Glutamatergic neuron (in vitro differentiated cells): ENCODE measurements around the gene IL18BP. TPM values are rescaled to one million over a fixed set of nuclear protein-coding genes. Genes with fewer than 3 reads are reported as not detected.

Experiments
- DNase-seq: peaks from one replicate; pipeline ENCODE4 v3.0.0; 2022
- H3K27ac Mint-ChIP-seq: one replicate; pipeline ENCODE4 v1.8.0; 2020; ENCODE audit warnings: mild to moderate bottlenecking, mixed read lengths, inconsistent platforms; ENCODE audit not compliant: unreplicated experiment
- H3K27me3 Mint-ChIP-seq: one replicate; pipeline ENCODE4 v1.8.0; 2020; ENCODE audit warnings: mild to moderate bottlenecking, moderate library complexity, mixed read lengths, inconsistent platforms; ENCODE audit not compliant: unreplicated experiment
- H3K36me3 Mint-ChIP-seq: one replicate; pipeline ENCODE4 v1.8.0; 2020; ENCODE audit warnings: mild to moderate bottlenecking, mixed read lengths, inconsistent platforms; ENCODE audit not compliant: unreplicated experiment
- H3K4me1 Mint-ChIP-seq: one replicate; pipeline ENCODE4 v1.8.0; 2020; ENCODE audit warnings: mild to moderate bottlenecking, low read depth, mixed read lengths, inconsistent platforms; ENCODE audit not compliant: unreplicated experiment
- H3K4me3 Mint-ChIP-seq: one replicate; pipeline ENCODE4 v1.8.0; 2020; ENCODE audit warnings: mild to moderate bottlenecking, mixed read lengths, inconsistent platforms; ENCODE audit not compliant: unreplicated experiment
- H3K9me3 Mint-ChIP-seq: one replicate; pipeline ENCODE4 v1.8.0; 2020; ENCODE audit warnings: mild to moderate bottlenecking, moderate library complexity, mixed read lengths, inconsistent platforms; ENCODE audit not compliant: unreplicated experiment
- total RNA-seq: library from RNA; stranded (reverse); fragmentation: NEBNext Ultra II Directional; extraction: Animal tissue kit (Norgen Biotek cat#: 25700); gene quantifications from one replicate; pipeline ENCODE4 v1.2.1, GENCODE V29; 2021; ENCODE audit not compliant: unreplicated experiment
- TF ChIP-seq, protein P1 (sequence below): fragments of 200-600 bp; sonication (generic); IDR thresholded peaks from one replicate; pipeline ENCODE4 v1.5.0; 2021; ENCODE audit not compliant: partially characterized antibody, unreplicated experiment

The IL18BP gene
- total RNA-seq, 1 donor from 2014 or later = 13.1 TPM

DNA sequence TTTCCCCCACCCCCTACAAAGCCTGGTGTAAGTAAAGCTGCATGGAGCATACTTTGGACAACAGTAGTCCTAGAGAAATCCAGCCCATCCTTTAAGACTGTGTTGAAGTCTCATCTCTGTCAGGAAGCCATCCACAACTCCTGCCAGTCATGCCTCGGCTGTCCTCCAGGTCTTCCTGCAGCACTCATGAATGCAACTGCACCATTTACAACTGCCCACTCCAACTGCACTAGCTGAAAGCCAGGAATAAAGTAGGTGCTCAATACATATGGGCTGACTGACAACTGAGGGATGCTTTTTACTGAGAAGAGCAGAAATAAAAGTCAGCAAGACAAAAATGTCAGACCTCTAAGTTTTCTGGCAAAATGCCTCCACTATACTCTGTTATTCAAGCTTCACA lies 27.4 kb downstream of the IL18BP start:
- no peaks in the 10 kb centered on the region for H3K4me1 Mint-ChIP-seq
- TF ChIP-seq, protein P1, sequence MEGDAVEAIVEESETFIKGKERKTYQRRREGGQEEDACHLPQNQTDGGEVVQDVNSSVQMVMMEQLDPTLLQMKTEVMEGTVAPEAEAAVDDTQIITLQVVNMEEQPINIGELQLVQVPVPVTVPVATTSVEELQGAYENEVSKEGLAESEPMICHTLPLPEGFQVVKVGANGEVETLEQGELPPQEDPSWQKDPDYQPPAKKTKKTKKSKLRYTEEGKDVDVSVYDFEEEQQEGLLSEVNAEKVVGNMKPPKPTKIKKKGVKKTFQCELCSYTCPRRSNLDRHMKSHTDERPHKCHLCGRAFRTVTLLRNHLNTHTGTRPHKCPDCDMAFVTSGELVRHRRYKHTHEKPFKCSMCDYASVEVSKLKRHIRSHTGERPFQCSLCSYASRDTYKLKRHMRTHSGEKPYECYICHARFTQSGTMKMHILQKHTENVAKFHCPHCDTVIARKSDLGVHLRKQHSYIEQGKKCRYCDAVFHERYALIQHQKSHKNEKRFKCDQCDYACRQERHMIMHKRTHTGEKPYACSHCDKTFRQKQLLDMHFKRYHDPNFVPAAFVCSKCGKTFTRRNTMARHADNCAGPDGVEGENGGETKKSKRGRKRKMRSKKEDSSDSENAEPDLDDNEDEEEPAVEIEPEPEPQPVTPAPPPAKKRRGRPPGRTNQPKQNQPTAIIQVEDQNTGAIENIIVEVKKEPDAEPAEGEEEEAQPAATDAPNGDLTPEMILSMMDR = no peak
- no peak overlapping the region for H3K27ac Mint-ChIP-seq
- no peak for DNase-seq
- H3K27me3 Mint-ChIP-seq = no peaks in the 10 kb centered on the region
- H3K4me3 Mint-ChIP-seq = no peak overlapping the region
- H3K36me3 Mint-ChIP-seq = no peaks in the 10 kb centered on the region
- no peaks in the 10 kb centered on the region for H3K9me3 Mint-ChIP-seq

- Mint-ChIP-seq H3K4me1 (no peaks in the 10 kb centered on the region), H3K9me3 (no peaks in the 10 kb centered on the region), H3K27me3 (no peaks in the 10 kb centered on the region), H3K4me3 (no peak overlapping the region), H3K27ac (no peak overlapping the region), H3K36me3 (no peaks in the 10 kb centered on the region)
- no peak for DNase-seq
- TF ChIP-seq, protein P1 = no peak
These were observed 31.9 kb downstream of the IL18BP start for GRCh38 chr11:72030472-72031045.

DNA sequence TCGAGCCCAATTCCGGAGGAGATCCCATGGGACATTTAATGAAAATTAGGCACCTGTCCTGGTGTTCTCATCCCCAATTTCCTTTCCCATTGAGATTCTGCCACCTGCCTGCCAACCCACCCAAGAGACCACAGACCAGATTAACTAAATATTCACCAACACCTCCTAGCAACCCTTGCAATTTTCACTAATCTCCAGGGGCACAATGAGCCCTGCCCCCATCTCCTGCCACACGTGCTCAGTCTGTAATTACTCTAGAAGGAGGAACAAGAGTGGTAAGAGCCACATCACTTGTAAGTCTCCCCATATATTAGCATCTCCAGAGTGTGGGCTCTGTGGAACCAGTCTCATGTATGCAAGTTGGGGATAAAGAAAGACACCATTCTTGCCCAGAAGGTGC lies 38.0 kb downstream of the IL18BP start:
- TF ChIP-seq, protein P1 = no peak
- Mint-ChIP-seq H3K27ac (no peak overlapping the region), H3K36me3 (no peaks in the 10 kb centered on the region), H3K4me1 (peaks cover 17% of the 10 kb centered on the region), H3K4me3 (no peak overlapping the region), H3K9me3 (no peaks in the 10 kb centered on the region), H3K27me3 (peaks cover 2% of the 10 kb centered on the region)
- no peak for DNase-seq

GRCh38 chr11:72037554-72038311 lies 39.0 kb downstream of the IL18BP start:
- peak overlapping the region; percentile 65 for H3K27ac Mint-ChIP-seq
- no peak for DNase-seq

More at GRCh38 chr11:72037554-72038311, 39.0 kb downstream of the IL18BP start:
- Mint-ChIP-seq H3K9me3 (peaks cover 3% of the 10 kb centered on the region), H3K36me3 (no peaks in the 10 kb centered on the region), H3K4me3 (no peak overlapping the region), H3K4me1 (peaks cover 24% of the 10 kb centered on the region), H3K27me3 (peaks cover 2% of the 10 kb centered on the region)
- TF ChIP-seq, protein P1 = no peak
